HG02852 (cell line): ENCODE measurements around the gene ZNF341.
A peak's percentile ranks its signal among the peaks of the same experiment; 100 is the strongest.
"Not testable (repeated sequence)": the region's sequence is repeated elsewhere in the genome, so short reads cannot be mapped to it uniquely, and the experiment has no call there.

Experiments used
- ATAC-seq: cut with Tn5 transposase; IDR thresholded peaks from one replicate; pipeline ENCODE4 v1.9.1; 2021; ENCODE audit warnings: mild to moderate bottlenecking, moderate library complexity; ENCODE audit not compliant: unreplicated experiment

The ZNF341 gene

GRCh38 chr20:33727806-33728205 lies 4.0 kb upstream of the ZNF341 start:
- no peak for ATAC-seq

GRCh38 chr20:33728463-33728862 lies 3.3 kb upstream of the ZNF341 start:
- ATAC-seq = no peak

- no peak for ATAC-seq
Measured at GRCh38 chr20:33729101-33729500, 2.7 kb upstream of the ZNF341 start.

GRCh38 chr20:33730946-33731692 lies 677 bp upstream of the ZNF341 start:
- no peak for ATAC-seq

- peak; percentile 55 for ATAC-seq
Measured at GRCh38 chr20:33732166-33732970, 572 bp downstream of the ZNF341 start.

- no peak for ATAC-seq
Measured at GRCh38 chr20:33733654-33734576, 2.1 kb downstream of the ZNF341 start.

GRCh38 chr20:33736962-33737361 lies 5.2 kb downstream of the ZNF341 start:
- no peak for ATAC-seq

- ATAC-seq = no peak
Measured at GRCh38 chr20:33739493-33739892, 7.7 kb downstream of the ZNF341 start.

GRCh38 chr20:33740189-33740588 lies 8.4 kb downstream of the ZNF341 start:
- no peak for ATAC-seq

GRCh38 chr20:33744181-33744580 lies 12.4 kb downstream of the ZNF341 start:
- no peak for ATAC-seq

- ATAC-seq = no peak
Measured at GRCh38 chr20:33744773-33745385, 13.1 kb downstream of the ZNF341 start.

GRCh38 chr20:33746325-33746998 lies 14.7 kb downstream of the ZNF341 start:
- ATAC-seq = no peak

GRCh38 chr20:33751775-33752174 lies 20.0 kb downstream of the ZNF341 start:
- no peak for ATAC-seq

GRCh38 chr20:33753143-33753542 lies 21.3 kb downstream of the ZNF341 start:
- ATAC-seq = no peak

- ATAC-seq = no peak
Measured at GRCh38 chr20:33753763-33754162, 22.0 kb downstream of the ZNF341 start.

GRCh38 chr20:33755936-33756490 lies 24.2 kb downstream of the ZNF341 start:
- ATAC-seq = not testable (repeated sequence)

GRCh38 chr20:33757046-33757445 lies 25.2 kb downstream of the ZNF341 start:
- ATAC-seq = no peak

- no peak for ATAC-seq
Measured at GRCh38 chr20:33757458-33757857, 25.7 kb downstream of the ZNF341 start.

- no peak for ATAC-seq
Measured at GRCh38 chr20:33761698-33762250, 30.0 kb downstream of the ZNF341 start.

- ATAC-seq = no peak
Measured at GRCh38 chr20:33765099-33765498, 33.3 kb downstream of the ZNF341 start.
